H1 (cell line): ENCODE measurements around the gene CLDN6. TPM values are rescaled to one million over a fixed set of nuclear protein-coding genes. Genes with fewer than 3 reads are reported as not detected.

Source experiments
- CTCF ChIA-PET: fragments of 300-600 bp; sonication (Branson Sonifier 250); formaldehyde crosslinking; loops from one replicate; lab custom pipeline; 2021; ENCODE audit not compliant: partially characterized antibody; lab: Charles Lee
- POLR2A ChIA-PET: fragments of 300-600 bp; sonication (Branson Sonifier 250); formaldehyde crosslinking; loops from one replicate; lab custom pipeline; 2021; ENCODE audit warnings: inconsistent platforms; ENCODE audit not compliant: partially characterized antibody; lab: Charles Lee
- DNase-seq, 2 experiments: peaks; one replicate each; pipeline versions ENCODE4 v3.0.0 to v3.0.0-alpha.2; 2010 to 2022; ENCODE audit warnings: low spot score in 2 of 2, low read depth in 1 of 2, mixed read lengths in 1 of 2
- FAIRE-seq: peaks from 2 replicates; lab custom pipeline; 2011; peaks lifted over from hg19 to GRCh38; lab: Jason Lieb, UNC
- H2AFZ ChIP-seq: 2 replicates; pipeline ENCODE4 v1.8.1; 2012; ENCODE audit warnings: low read length, inconsistent platforms
- H2AK5ac ChIP-seq: 2 replicates; pipeline ENCODE4 v1.6.1; 2013; ENCODE audit warnings: low read depth, low read length
- H2BK120ac ChIP-seq: replicated peaks from 2 replicates; pipeline ENCODE3; 2013; ENCODE audit warnings: low read depth, low read length, inconsistent platforms
- H2BK12ac ChIP-seq: 2 replicates; pipeline ENCODE4 v1.6.1; 2013; ENCODE audit warnings: low read depth, low read length
- H2BK15ac ChIP-seq: 2 replicates; pipeline ENCODE4 v1.6.1; 2013; ENCODE audit warnings: low read length
- H2BK20ac ChIP-seq: 2 replicates; pipeline ENCODE4 v1.6.1; 2013; ENCODE audit warnings: low read length
- H2BK5ac ChIP-seq: 2 replicates; pipeline ENCODE4 v1.6.1; 2013; ENCODE audit warnings: low read depth, low read length
- H3K14ac ChIP-seq: 2 replicates; pipeline ENCODE4 v1.6.1; 2013; ENCODE audit warnings: inconsistent platforms; ENCODE audit not compliant: insufficient read length
- H3K18ac ChIP-seq: 2 replicates; pipeline ENCODE4 v1.6.1; 2013; ENCODE audit warnings: low read length; ENCODE audit errors: extremely low read depth
- H3K23ac ChIP-seq: 2 replicates; pipeline ENCODE4 v1.6.1; 2013; ENCODE audit warnings: inconsistent platforms; ENCODE audit not compliant: insufficient read length
- H3K23me2 ChIP-seq: 2 replicates; pipeline ENCODE4 v1.6.1; 2013; ENCODE audit warnings: low read depth, low read length
- H3K27ac ChIP-seq: 2 replicates; pipeline ENCODE4 v1.6.1; 2011; ENCODE audit warnings: low read depth, low read length, inconsistent platforms
- H3K27me3 ChIP-seq, 4 experiments: replicated peaks in 1 of 4; 1 replicate in 1 of 4; 2 replicates in 3 of 4; pipeline versions ENCODE4 v1.6.1 to v1.8.1; 2011 to 2013; ENCODE audit warnings: low read length in 3 of 4, mild to moderate bottlenecking in 3 of 4, inconsistent platforms in 2 of 4, mixed read lengths in 2 of 4, moderate library complexity in 1 of 4; ENCODE audit not compliant: control insufficient read depth in 3 of 4, insufficient read depth in 3 of 4; ENCODE audit errors: extremely low read depth in 1 of 4
- H3K36me3 ChIP-seq, 4 experiments: 2 replicates each; pipeline versions ENCODE4 v1.6.1 to v1.8.1; 2011 to 2013; ENCODE audit warnings: mild to moderate bottlenecking in 4 of 4, low read length in 3 of 4, moderate library complexity in 2 of 4, control low read depth in 1 of 4, inconsistent platforms in 1 of 4; ENCODE audit not compliant: insufficient read depth in 4 of 4, control insufficient read depth in 2 of 4
- H3K4ac ChIP-seq: replicated peaks from 2 replicates; pipeline ENCODE3; 2013; ENCODE audit warnings: low read length, low read depth, mixed read lengths, inconsistent platforms; ENCODE audit not compliant: insufficient read length
- H3K4me1 ChIP-seq, 4 experiments: replicated peaks in 1 of 4; 1 replicate in 1 of 4; 2 replicates in 3 of 4; pipeline versions ENCODE4 v1.6.1 to v1.8.1; 2011 to 2013; ENCODE audit warnings: low read length in 3 of 4, inconsistent platforms in 2 of 4, mixed read lengths in 1 of 4; ENCODE audit not compliant: insufficient read depth in 4 of 4, control insufficient read depth in 3 of 4
- H3K4me2 ChIP-seq, 2 experiments: 2 replicates each; pipeline versions ENCODE4 v1.6.1 to v1.8.1; 2011 to 2013; ENCODE audit warnings: low read depth in 2 of 2, low read length in 2 of 2, control low read depth in 1 of 2, inconsistent platforms in 1 of 2, mild to moderate bottlenecking in 1 of 2; ENCODE audit not compliant: insufficient read depth in 1 of 2
- H3K4me3 ChIP-seq, 4 experiments: fragments of 200-600, 300-600 bp in 1 of 4; sonication (generic), shearing (Covaris generic), sonication (Bioruptor Twin) in 1 of 4; 2 replicates each; pipeline versions ENCODE4 v1.5.1 to v1.8.1; 2011 to 2016; ENCODE audit warnings: low read length in 4 of 4, low read depth in 3 of 4, control low read depth in 2 of 4, inconsistent platforms in 2 of 4, mild to moderate bottlenecking in 2 of 4, mixed read lengths in 1 of 4, moderate library complexity in 1 of 4; ENCODE audit not compliant: insufficient read depth in 2 of 4; ENCODE audit errors: extremely low read depth in 1 of 4
- H3K56ac ChIP-seq: replicated peaks from 2 replicates; pipeline ENCODE3; 2013; ENCODE audit warnings: low read depth, mild to moderate bottlenecking, mixed read lengths, low read length, inconsistent platforms; ENCODE audit not compliant: insufficient read length
- H3K79me1 ChIP-seq: 2 replicates; pipeline ENCODE4 v1.6.1; 2013; ENCODE audit warnings: low read depth, low read length, control low read depth
- H3K79me2 ChIP-seq, 2 experiments: 2 replicates each; pipeline versions ENCODE4 v1.6.1 to v1.8.1; 2012 to 2013; ENCODE audit warnings: low read length in 2 of 2, mild to moderate bottlenecking in 2 of 2, inconsistent platforms in 1 of 2; ENCODE audit not compliant: insufficient read depth in 2 of 2, control insufficient read depth in 1 of 2
- H3K9ac ChIP-seq, 4 experiments: replicated peaks in 1 of 4; 1 replicate in 1 of 4; 2 replicates in 3 of 4; pipeline versions ENCODE4 v1.6.1 to v1.8.1; 2011 to 2013; ENCODE audit warnings: low read depth in 3 of 4, low read length in 3 of 4, control low read depth in 2 of 4, mild to moderate bottlenecking in 2 of 4, moderate library complexity in 2 of 4, inconsistent platforms in 1 of 4; ENCODE audit errors: extremely low read depth in 1 of 4
- H3K9me3 ChIP-seq, 2 experiments: 2 replicates each; pipeline versions ENCODE4 v1.6.1 to v1.8.1; 2012 to 2013; ENCODE audit warnings: mild to moderate bottlenecking in 2 of 2, moderate library complexity in 2 of 2, control low read depth in 1 of 2, inconsistent platforms in 1 of 2, low read depth in 1 of 2, low read length in 1 of 2, mixed read lengths in 1 of 2; ENCODE audit not compliant: insufficient read depth in 2 of 2
- H4K20me1 ChIP-seq, 2 experiments: replicated peaks in 1 of 2; 2 replicates each; pipeline versions ENCODE3 to v1.8.1; 2011 to 2013; ENCODE audit warnings: inconsistent platforms in 2 of 2, low read length in 2 of 2, mild to moderate bottlenecking in 1 of 2; ENCODE audit not compliant: insufficient read depth in 2 of 2, control insufficient read depth in 1 of 2
- H4K5ac ChIP-seq: 2 replicates; pipeline ENCODE4 v1.6.1; 2013; ENCODE audit warnings: low read length, low read depth, mixed read lengths, inconsistent platforms; ENCODE audit not compliant: insufficient read length
- H4K8ac ChIP-seq: 2 replicates; pipeline ENCODE4 v1.8.0; 2013; ENCODE audit warnings: mild to moderate bottlenecking, moderate library complexity, low read length, inconsistent platforms; ENCODE audit not compliant: insufficient read depth; ENCODE audit errors: extremely low read depth
- H4K91ac ChIP-seq: replicated peaks from 2 replicates; pipeline ENCODE3; 2013; ENCODE audit warnings: low read length, mixed read lengths, inconsistent platforms; ENCODE audit not compliant: insufficient read length
- BACH1 ChIP-seq: IDR thresholded peaks from 2 replicates; pipeline ENCODE4 v1.6.1; 2012; ENCODE audit warnings: low read length, improper control_type of control experiment
- PHF8 ChIP-seq: fragments of 200-600 bp; sonication (generic); conservative IDR thresholded peaks from 2 replicates; pipeline ENCODE4 v1.7.1; 2012; ENCODE audit warnings: low read depth, mild to moderate bottlenecking, inconsistent platforms, low read length, moderate library complexity
- POLR2AphosphoS5 ChIP-seq: IDR thresholded peaks from 2 replicates; pipeline ENCODE4 v1.6.1; 2011; ENCODE audit warnings: low read depth, low read length
- WGBS, 2 experiments: shearing (Covaris generic) in 1 of 2; methylation state at CpG; one replicate each; pipeline versions ENCODE4 v1.1.6 to v1.1.7; 2013 to 2015; ENCODE audit warnings: low lambda C conversion rate in 2 of 2, mixed read lengths in 2 of 2, inconsistent platforms in 1 of 2, low coverage in 1 of 2, missing lambda C conversion rate in 1 of 2; ENCODE audit not compliant: insufficient replicate concordance in 2 of 2, insufficient coverage in 1 of 2, insufficient read length in 1 of 2; ENCODE audit errors: extremely low coverage in 1 of 2, missing lambda C conversion rate in 1 of 2; 5-methylcytosine and 5-hydroxymethylcytosine counted together
- polyA plus RNA-seq, 7 experiments: library from polyadenylated mRNA; depleted of rRNA in 3 of 7; stranded (reverse) in 5 of 7; unstranded in 2 of 7; fragments of >200 nt in 5 of 7; fragments of 200-250 nt in 2 of 7; gene quantifications; 1 replicate in 5 of 7; 2 replicates in 1 of 7; 4 replicates in 1 of 7; pipeline versions ENCODE4 v1.2.1 to v1.2.3, GENCODE V29; 2011 to 2013; ENCODE audit warnings: missing spikeins in 2 of 7, mixed read lengths in 2 of 7
- total RNA-seq: library from RNA; stranded (reverse); fragmentation: NEBNext Ultra II Directional; extraction: Animal tissue kit (Norgen Biotek cat#: 25700); gene quantifications from 2 replicates; pipeline ENCODE4 v1.2.1, GENCODE V29; 2021

CLDN6 gene
- total and polyA plus RNA-seq, 2 of the 8 experiments (the other 6 are each of a cell fraction or from before 2014, with no cell fraction given): 747 to 1,115 TPM

GRCh38 chr16:3017344-3017743 is 639 bp downstream of the CLDN6 start:
- H2BK15ac ChIP-seq: peak overlapping the region; percentile 88; the same call in 1 of the 2 replicates
- no peak overlapping the region; the same call in 1 of the 2 replicates for H2BK20ac ChIP-seq
- H3K27me3 ChIP-seq: no peaks in the 10 kb centered on the region
- no peak overlapping the region for H2BK120ac ChIP-seq
- POLR2A ChIA-PET: interaction anchor here (0.9 to 35.7 kb wide), 10 partner anchors 0 to 110 kb away, joined by 3 to 1808 read pairs (median 26); partner anchors contain the start of genes BICDL2, CLDN6, CLDN9 and HCFC1R1
- FAIRE-seq (no peak), DNase-seq (no peak)
- CTCF ChIA-PET: interaction anchor here (1.1 to 23.8 kb wide), 4 partner anchors 13 to 112 kb away, joined by 4 to 639 read pairs (median 112); partner anchors contain the start of genes CLDN9 and KREMEN2
- peak overlapping the region; percentile 66 to 76 for H3K4me2 ChIP-seq
- peak overlapping the region; percentile 86 for H4K5ac ChIP-seq
- no peak overlapping the region for H2AK5ac ChIP-seq
- no peaks in the 10 kb centered on the region for H3K9me3 ChIP-seq
- peak overlapping the region; percentile 99 for H2BK5ac ChIP-seq
- H2AFZ ChIP-seq: no peak overlapping the region
- TF ChIP-seq PHF8 (no peak), POLR2AphosphoS5 (peak; percentile 59; the same call in 1 of the 2 replicates), BACH1 (no peak)
- peak overlapping the region; percentile 86 to 90 (median 87) for H3K9ac ChIP-seq
- peak overlapping the region; percentile 98 for H3K4ac ChIP-seq
- H3K23me2 ChIP-seq: peaks cover 23% of the 10 kb centered on the region
- H3K36me3 ChIP-seq: peaks cover 6 to 24% (median 12%) of the 10 kb centered on the region in 4 experiments; a peak in 7 of 8 replicates
- H3K79me1 ChIP-seq: peaks cover 11% of the 10 kb centered on the region; the same call in 1 of the 2 replicates
- peaks cover 11 to 32% of the 10 kb centered on the region in 2 experiments for H3K79me2 ChIP-seq
- WGBS, 2 experiments: 2% methylated on average over 20 of the region's 20 CpGs; no CpG with 5 or more reads in 1 of the 2 experiments
- peaks cover 16 to 32% of the 10 kb centered on the region in 2 experiments for H4K20me1 ChIP-seq
- peak overlapping the region; percentile 77 for H4K91ac ChIP-seq
- H3K23ac ChIP-seq: no peak overlapping the region
- H3K56ac ChIP-seq: peak overlapping the region; percentile 67
- peak overlapping the region; percentile 83 for H3K18ac ChIP-seq
- peak overlapping the region; percentile 58 to 96 (median 92) for H3K4me3 ChIP-seq
- peaks cover 8 to 42% (median 35%) of the 10 kb centered on the region in 4 experiments for H3K4me1 ChIP-seq
- H3K14ac ChIP-seq: no peak overlapping the region
- H2BK12ac ChIP-seq: peak overlapping the region; percentile 90; the same call in 1 of the 2 replicates
- H4K8ac ChIP-seq: peak overlapping the region; percentile 81
- H3K27ac ChIP-seq: peak overlapping the region; percentile 96
